Activated T-cell treated with anti-CD3 and anti-CD28 coated beads, Interleukin-2, amount 50 U/mL, for 72 hours (primary cell): ENCODE data around the gene BCLAF1. TPM values are rescaled to one million over a fixed set of nuclear protein-coding genes. Genes with fewer than 3 reads are reported as not detected.

Source experiments
- ATAC-seq, 2 donors: fragments of 150-1000 bp; cut with Tn5 transposase; replicated peaks in 1 of 2; 2 replicates each; pipeline ENCODE4 v1.10.0; 2021; ENCODE audit warnings: moderate library complexity in 2 of 2, mild to moderate bottlenecking in 1 of 2
- DNase-seq, 2 donors: peaks; one replicate each; pipeline ENCODE4 v3.0.0; 2021 to 2022; ENCODE audit warnings: mixed read lengths in 1 of 2
- H3K27ac Mint-ChIP-seq: one replicate; pipeline ENCODE4 v1.8.0; 2022; ENCODE audit warnings: mild to moderate bottlenecking, moderate library complexity, mixed read lengths
- H3K27me3 Mint-ChIP-seq: one replicate; pipeline ENCODE4 v1.8.0; 2022; ENCODE audit warnings: low read depth, mixed read lengths
- H3K36me3 Mint-ChIP-seq, 2 donors: one replicate each; pipeline ENCODE4 v1.8.0; 2022; ENCODE audit warnings: mixed read lengths in 2 of 2, mild to moderate bottlenecking in 1 of 2; ENCODE audit not compliant: insufficient read depth in 2 of 2
- H3K4me1 Mint-ChIP-seq: one replicate; pipeline ENCODE4 v1.8.0; 2022; ENCODE audit warnings: low read depth, mixed read lengths
- H3K4me3 Mint-ChIP-seq, 2 donors: one replicate each; pipeline ENCODE4 v1.8.0; 2022; ENCODE audit warnings: mild to moderate bottlenecking in 2 of 2, mixed read lengths in 2 of 2, moderate library complexity in 2 of 2
- H3K9me3 Mint-ChIP-seq, 2 donors: one replicate each; pipeline ENCODE4 v1.8.0; 2022; ENCODE audit warnings: mixed read lengths in 2 of 2
- total RNA-seq, 2 donors: library from RNA; stranded (reverse); gene quantifications; one replicate each; pipeline ENCODE4 v1.2.3, GENCODE V29; 2022

Gene BCLAF1
- total RNA-seq, 2 donors from 2014 or later, result 146 to 151 TPM

DNA sequence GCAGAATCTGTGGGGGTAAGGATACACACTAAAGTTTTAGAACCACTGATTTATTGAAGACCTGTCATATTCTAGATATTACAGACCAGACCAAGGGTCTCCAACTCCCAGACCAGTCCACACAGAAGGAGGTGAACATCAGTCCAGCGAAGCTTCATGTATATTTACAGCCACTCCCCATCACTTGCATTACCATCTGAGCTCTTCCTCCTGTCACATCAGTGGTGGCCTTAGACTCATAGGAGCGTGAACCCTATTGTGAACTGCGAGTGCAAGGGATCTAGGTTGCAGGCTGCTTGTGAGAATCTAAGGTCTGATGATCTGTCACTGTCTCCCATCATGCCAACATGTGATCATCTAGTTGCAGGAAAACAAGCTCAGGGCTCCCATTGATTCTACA is 5.0 kb upstream of the BCLAF1 start:
- no peaks in the 10 kb centered on the region for H3K27me3 Mint-ChIP-seq
- H3K4me3 Mint-ChIP-seq, result no peak overlapping the region
- H3K4me1 Mint-ChIP-seq, result peaks cover 25% of the 10 kb centered on the region
- DNase-seq (no peak), ATAC-seq (no peak)
- no peaks in the 10 kb centered on the region for H3K36me3 Mint-ChIP-seq
- H3K9me3 Mint-ChIP-seq, result no peaks in the 10 kb centered on the region
- no peak overlapping the region for H3K27ac Mint-ChIP-seq

DNA sequence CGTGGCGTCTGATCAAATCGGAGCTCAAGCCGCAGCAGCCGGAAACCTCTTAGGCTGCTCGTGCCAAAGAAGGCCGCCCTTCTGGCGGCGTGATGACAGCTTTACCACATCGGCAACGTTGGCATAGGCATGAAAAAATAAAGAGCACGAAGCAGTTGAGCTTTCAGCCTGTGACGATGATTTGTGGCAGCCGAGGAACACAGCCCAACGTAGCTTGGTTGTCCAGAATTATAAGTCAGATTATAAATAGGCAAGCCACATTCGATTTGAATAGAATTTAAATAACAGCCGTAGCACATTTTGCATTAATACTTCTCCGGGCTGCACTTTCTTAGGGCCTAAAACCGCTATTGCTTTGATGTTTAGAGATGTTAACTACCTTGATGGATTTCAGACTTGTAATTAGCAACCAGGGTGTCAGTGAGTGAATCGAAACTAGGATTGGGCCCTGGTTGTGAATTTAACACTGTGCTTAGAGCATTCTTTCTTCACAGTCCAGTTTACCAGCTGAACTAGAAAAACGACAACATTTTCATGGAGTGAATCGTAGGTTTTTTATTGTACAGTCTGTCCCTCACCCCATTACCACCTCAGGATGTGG is 864 bp upstream of the BCLAF1 start:
- Mint-ChIP-seq H3K27ac (peak overlapping the region; percentile 97), H3K9me3 (no peaks in the 10 kb centered on the region), H3K27me3 (no peaks in the 10 kb centered on the region), H3K4me1 (peaks cover 57% of the 10 kb centered on the region), H3K4me3 (peak overlapping the region; percentile 85 to 100), H3K36me3 (peaks cover 5 to 14% of the 10 kb centered on the region in 2 donors)
- DNase-seq, result peak; percentile 77 to 87
- ATAC-seq, result peak; percentile 52 to 56

DNA sequence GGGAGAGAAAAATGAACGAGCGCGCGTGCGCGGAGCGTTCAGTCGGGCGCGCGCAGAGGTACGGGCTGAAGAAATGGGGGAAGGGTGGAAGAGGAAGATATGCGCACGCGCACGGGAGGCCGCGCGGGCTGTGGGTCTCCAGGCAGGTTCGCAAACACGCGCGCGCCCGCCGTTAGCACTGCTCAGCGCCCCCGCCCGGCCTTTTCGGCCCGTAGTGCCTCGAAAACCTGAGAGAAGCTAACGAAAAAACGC is 393 bp downstream of the BCLAF1 start:
- no peaks in the 10 kb centered on the region for H3K9me3 Mint-ChIP-seq
- peaks cover 5 to 14% of the 10 kb centered on the region in 2 donors for H3K36me3 Mint-ChIP-seq
- peak overlapping the region; percentile 97 for H3K27ac Mint-ChIP-seq
- peaks cover 69% of the 10 kb centered on the region for H3K4me1 Mint-ChIP-seq
- DNase-seq, result peak; percentile 94 to 95
- peak overlapping the region; percentile 85 to 100 for H3K4me3 Mint-ChIP-seq
- no peaks in the 10 kb centered on the region for H3K27me3 Mint-ChIP-seq
- peak; percentile 59 to 60 for ATAC-seq

DNA sequence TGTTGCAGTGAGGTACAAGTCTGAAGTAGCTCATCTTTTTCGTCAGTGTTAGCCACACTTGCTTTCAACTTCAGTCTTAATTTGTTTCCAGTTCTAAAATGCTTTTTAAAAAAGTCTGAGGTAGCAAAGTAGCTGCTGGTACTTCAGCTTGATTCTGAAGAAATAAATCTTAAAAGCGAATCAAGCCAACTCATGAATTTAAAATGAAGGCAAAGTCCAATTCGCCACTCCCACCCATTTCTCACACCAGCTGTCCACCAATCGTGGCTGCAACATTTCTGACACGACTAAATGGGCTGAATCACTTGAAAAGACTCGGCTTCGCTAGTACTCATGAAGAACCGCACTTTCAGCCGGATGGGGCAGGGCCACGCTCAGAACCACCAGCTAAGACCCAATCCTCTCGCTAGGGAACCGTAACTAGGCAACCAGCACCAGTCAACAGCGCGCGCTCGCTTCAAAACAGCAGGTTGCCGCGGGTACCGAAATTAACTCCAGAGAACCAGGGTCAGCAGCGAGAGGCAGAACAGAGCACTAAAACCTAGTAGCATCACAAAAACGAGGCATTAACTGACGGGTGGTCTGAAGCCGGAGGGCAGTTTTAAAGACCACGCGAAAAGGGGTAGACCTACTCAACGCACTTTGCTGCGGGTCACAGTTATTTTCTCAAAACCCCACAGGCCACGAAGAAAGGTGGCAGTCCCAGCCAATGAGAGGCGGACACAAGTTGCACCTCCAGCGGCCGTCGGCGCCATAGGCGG is 900 bp downstream of the BCLAF1 start:
- DNase-seq, result peak; percentile 87 to 92
- ATAC-seq, result peak; percentile 72 to 74
- Mint-ChIP-seq H3K4me1 (peaks cover 74% of the 10 kb centered on the region), H3K27ac (peak overlapping the region; percentile 97), H3K9me3 (no peaks in the 10 kb centered on the region), H3K36me3 (peaks cover 5 to 14% of the 10 kb centered on the region in 2 donors), H3K27me3 (no peaks in the 10 kb centered on the region), H3K4me3 (peak overlapping the region; percentile 85 to 100)

DNA sequence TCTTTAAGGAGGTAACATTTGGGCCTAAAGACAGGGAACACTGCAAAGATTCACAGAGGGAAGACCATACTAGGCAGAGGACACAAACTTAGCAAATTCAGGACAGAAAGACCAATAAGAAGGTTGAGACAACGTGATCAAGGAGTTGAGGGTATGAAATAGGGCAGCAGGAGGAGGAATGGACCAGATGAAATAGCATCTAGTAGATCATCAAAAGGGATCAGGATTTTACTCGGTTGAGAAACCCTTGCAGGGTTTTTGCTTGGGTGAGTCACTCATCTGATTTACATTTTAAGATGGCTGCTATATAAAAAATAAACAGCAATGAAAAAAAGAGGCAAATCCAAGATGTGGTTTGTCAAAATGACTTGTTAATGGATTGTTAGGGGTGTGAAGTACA is 4.7 kb downstream of the BCLAF1 start:
- Mint-ChIP-seq H3K27me3 (no peaks in the 10 kb centered on the region), H3K4me1 (peaks cover 87% of the 10 kb centered on the region), H3K27ac (peak overlapping the region; percentile 39), H3K36me3 (peaks cover 5 to 32% of the 10 kb centered on the region in 2 donors), H3K9me3 (no peaks in the 10 kb centered on the region), H3K4me3 (peak overlapping the region; percentile 88 to 100)
- ATAC-seq (no peak), DNase-seq (no peak)

DNA sequence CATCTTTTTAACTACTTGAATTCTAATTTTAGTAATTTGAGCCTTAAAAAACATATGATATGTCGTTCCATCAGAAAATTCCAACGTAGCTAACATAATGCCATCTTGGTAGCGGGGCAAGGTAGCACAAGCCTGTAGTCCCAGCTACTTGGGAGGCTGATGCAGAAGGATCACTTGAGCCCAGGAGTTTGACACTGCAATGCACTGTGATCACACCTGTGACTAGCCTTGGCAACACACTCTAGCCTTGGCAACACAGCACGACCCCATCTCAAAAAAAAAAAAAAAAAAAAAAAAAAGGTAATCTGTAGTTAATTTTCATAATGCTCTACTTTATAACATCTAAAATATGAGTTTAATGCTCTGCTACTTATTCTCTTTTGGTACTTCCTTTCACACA is 6.7 kb downstream of the BCLAF1 start:
- H3K27me3 Mint-ChIP-seq, result no peaks in the 10 kb centered on the region
- DNase-seq (no peak), ATAC-seq (no peak)
- H3K9me3 Mint-ChIP-seq, result no peaks in the 10 kb centered on the region
- H3K4me1 Mint-ChIP-seq, result peaks cover 77% of the 10 kb centered on the region
- H3K27ac Mint-ChIP-seq, result peak overlapping the region; percentile 90
- peak overlapping the region; percentile 50 to 89 for H3K4me3 Mint-ChIP-seq
- peaks cover 0 to 24% of the 10 kb centered on the region in 2 donors for H3K36me3 Mint-ChIP-seq

DNA sequence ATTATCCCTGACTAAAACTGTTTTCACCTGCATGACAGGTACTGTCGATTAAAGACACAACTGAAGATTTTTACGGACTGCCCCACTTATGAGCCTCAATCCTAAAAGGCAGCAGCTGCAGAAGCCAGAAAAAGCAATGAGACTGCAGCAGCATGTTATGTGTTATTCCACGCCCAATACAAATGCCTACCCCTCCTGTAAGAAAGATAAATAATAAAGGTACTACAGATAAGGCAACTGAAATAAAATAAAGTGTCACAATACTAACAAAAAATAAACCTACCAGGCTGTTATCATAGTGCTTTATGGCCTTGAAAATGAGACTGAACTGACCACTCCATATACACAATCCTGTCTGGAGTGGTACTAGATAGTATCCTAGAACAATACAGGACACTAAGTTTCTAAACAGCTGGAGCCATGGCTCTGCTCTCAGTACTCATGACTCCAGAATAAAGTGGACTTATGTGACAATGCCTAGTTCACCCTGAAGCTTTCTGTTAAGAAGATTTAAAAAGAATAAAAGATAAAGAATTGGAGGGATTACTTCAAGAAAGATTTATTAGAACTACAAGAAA is 9.5 kb downstream of the BCLAF1 start:
- Mint-ChIP-seq H3K36me3 (peaks cover 2 to 33% of the 10 kb centered on the region in 2 donors), H3K27me3 (no peaks in the 10 kb centered on the region), H3K27ac (peak overlapping the region; percentile 84), H3K4me1 (peaks cover 57% of the 10 kb centered on the region), H3K9me3 (no peaks in the 10 kb centered on the region), H3K4me3 (peak overlapping the region in 1 of 2 donors; percentile 37)
- ATAC-seq (no peak), DNase-seq (no peak)

DNA sequence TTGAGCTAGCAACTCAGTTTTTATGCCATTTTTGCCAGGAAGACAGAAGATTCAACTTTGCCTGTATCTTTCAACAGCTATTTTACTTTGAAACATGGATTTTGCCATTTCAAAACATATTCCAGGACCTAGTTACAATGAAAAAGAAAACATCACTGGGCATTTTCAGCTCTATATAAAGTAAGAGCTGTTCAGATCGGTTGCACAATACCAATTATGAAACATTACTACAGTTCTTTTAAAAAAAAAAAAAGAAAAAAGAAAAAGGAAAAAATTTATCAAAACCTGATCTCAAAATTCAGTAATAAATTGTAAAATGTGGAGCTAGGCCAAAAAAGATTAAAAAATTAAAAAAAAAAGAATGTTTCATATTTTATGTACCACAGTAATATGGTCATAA is 15.6 kb downstream of the BCLAF1 start:
- ATAC-seq (no peak), DNase-seq (no peak)
- Mint-ChIP-seq H3K27me3 (no peaks in the 10 kb centered on the region), H3K4me1 (peaks cover 10% of the 10 kb centered on the region), H3K9me3 (no peaks in the 10 kb centered on the region), H3K27ac (peak overlapping the region; percentile 65), H3K36me3 (peaks cover 17 to 58% of the 10 kb centered on the region in 2 donors), H3K4me3 (no peak overlapping the region)

DNA sequence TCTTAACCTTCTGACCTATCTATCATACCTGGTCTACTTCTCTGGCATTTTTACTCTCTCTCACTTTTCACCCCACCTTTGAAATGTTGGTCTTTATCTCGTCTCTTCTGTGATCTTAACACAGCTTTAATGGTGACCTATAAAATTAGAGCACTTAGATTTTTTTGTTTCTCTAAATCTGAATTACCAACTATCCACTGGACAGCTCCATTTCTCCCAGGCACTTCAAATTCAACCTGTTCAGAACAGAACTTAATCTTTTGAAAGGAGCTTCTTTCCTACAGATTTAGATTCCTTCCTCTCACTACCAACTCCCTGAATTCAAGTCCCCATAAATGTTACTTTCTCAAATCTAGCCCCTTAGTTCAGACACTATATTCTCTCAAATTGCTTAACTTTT is 24.5 kb downstream of the BCLAF1 start:
- Mint-ChIP-seq H3K27ac (peak overlapping the region; percentile 91), H3K4me1 (peaks cover 10% of the 10 kb centered on the region), H3K27me3 (no peaks in the 10 kb centered on the region), H3K9me3 (no peaks in the 10 kb centered on the region), H3K4me3 (no peak overlapping the region), H3K36me3 (peaks cover 24 to 63% of the 10 kb centered on the region in 2 donors)
- ATAC-seq (no peak), DNase-seq (no peak)

DNA sequence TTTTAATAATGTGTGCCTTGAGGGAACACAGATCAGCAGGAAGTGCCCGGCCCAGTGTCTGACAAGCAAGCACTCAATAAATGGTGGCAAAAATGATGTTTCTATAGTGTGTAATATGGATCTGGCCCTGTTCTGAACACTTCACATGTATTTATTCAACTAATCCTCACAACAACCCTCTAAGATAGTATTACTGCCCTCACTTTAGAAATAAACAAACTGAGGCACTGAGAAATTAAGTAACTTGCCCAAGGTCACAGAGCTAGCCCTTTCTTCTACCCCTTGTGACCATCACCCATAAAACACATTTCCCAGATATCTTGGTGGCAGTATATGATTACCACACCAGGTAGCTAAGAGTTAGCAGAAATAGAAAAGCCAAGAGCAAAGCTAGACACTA is 26.7 kb downstream of the BCLAF1 start:
- Mint-ChIP-seq H3K9me3 (no peaks in the 10 kb centered on the region), H3K27ac (peak overlapping the region; percentile 48), H3K4me3 (no peak overlapping the region), H3K36me3 (peaks cover 22 to 53% of the 10 kb centered on the region in 2 donors), H3K4me1 (peaks cover 10% of the 10 kb centered on the region), H3K27me3 (no peaks in the 10 kb centered on the region)
- DNase-seq (no peak), ATAC-seq (no peak)

DNA sequence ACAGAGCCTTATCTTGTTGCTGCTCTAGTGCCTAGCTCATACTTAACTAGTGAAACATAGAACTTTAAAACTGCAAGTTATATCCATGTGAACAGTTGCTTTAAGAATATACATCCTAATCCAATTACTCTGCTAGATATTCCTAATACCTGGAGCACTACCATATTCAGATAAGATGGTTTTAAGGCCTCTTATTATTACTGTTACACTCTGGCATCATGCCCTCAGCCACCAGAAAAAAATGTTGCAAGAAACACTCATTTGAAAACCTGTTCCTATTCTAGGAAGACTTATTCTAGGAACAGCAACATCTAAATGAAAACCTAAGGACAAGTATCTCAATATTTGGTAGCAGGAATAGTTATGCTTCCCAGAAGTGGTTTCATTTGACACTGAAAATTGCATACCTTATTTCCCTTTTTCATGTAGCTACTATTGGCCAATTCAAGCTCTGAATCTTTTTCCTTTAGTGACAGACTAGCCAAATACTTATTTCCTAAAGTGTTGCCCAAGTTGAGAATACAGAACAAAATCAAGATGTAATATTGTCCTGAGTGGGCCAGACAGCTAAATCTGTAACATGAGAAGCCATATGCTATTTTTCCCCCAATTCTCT is 34.7 kb downstream of the BCLAF1 start:
- Mint-ChIP-seq H3K4me3 (no peak overlapping the region), H3K4me1 (peaks cover 37% of the 10 kb centered on the region), H3K9me3 (no peaks in the 10 kb centered on the region), H3K36me3 (peaks cover 2 to 12% of the 10 kb centered on the region in 2 donors), H3K27ac (peak overlapping the region; percentile 58), H3K27me3 (no peaks in the 10 kb centered on the region)
- ATAC-seq (no peak), DNase-seq (no peak)

DNA sequence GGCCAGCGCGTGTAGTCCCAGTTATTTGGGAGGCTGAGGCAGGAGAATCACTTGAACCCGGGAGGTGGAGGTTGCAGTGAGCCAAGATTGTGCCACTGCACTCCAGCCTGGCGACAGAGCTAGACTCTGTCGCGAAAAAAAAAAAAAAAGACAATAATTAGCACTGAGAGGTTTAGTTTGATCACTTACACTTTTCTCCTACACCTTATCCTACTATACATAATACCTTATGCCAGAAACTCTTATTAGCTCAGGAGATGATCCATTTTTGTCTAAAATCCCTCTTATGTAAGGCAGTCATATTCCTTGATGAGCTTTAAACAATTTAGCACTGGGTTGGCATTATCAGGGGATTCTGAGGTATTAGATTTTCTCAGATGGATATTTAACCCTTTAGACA is 35.9 kb downstream of the BCLAF1 start:
- Mint-ChIP-seq H3K27ac (peak overlapping the region; percentile 77), H3K4me1 (peaks cover 48% of the 10 kb centered on the region), H3K9me3 (no peaks in the 10 kb centered on the region), H3K4me3 (no peak overlapping the region), H3K27me3 (no peaks in the 10 kb centered on the region), H3K36me3 (peaks cover 11 to 18% of the 10 kb centered on the region in 2 donors)
- DNase-seq, result no peak
- ATAC-seq, result no peak

DNA sequence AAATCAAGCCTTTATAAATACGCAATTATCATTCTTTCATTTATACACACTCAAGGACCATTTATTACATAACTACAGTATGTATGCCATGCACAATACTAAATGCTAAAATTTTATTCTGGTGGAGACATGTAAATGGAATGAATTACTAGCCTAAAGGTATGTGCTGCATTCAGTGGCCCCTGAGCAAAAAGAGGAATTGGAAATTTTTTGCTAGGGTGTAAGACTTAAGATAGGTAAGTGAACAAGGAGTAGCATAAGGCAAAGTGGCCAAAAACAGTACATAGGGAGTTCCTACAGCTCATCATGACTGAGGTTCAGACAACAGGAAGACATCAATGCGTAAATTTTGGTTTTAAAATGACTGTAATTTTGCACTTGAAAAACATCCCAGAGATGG is 37.2 kb downstream of the BCLAF1 start:
- no peaks in the 10 kb centered on the region for H3K9me3 Mint-ChIP-seq

More for the DNA sequence above, 37.2 kb downstream of the BCLAF1 start:
- Mint-ChIP-seq H3K4me3 (peak overlapping the region in 1 of 2 donors; percentile 90), H3K27ac (peak overlapping the region; percentile 23), H3K27me3 (no peaks in the 10 kb centered on the region), H3K36me3 (peaks cover 16 to 23% of the 10 kb centered on the region in 2 donors), H3K4me1 (peaks cover 51% of the 10 kb centered on the region)
- ATAC-seq (no peak), DNase-seq (no peak)
